ENCODE results near the gene EPS15. TPM values are rescaled to one million over a fixed set of nuclear protein-coding genes. Genes with fewer than 3 reads are reported as not detected.

EPS15 gene
- total and polyA plus RNA-seq, 9 donors: 21.6 to 35.7 (median 29.4) TPM

DNA sequence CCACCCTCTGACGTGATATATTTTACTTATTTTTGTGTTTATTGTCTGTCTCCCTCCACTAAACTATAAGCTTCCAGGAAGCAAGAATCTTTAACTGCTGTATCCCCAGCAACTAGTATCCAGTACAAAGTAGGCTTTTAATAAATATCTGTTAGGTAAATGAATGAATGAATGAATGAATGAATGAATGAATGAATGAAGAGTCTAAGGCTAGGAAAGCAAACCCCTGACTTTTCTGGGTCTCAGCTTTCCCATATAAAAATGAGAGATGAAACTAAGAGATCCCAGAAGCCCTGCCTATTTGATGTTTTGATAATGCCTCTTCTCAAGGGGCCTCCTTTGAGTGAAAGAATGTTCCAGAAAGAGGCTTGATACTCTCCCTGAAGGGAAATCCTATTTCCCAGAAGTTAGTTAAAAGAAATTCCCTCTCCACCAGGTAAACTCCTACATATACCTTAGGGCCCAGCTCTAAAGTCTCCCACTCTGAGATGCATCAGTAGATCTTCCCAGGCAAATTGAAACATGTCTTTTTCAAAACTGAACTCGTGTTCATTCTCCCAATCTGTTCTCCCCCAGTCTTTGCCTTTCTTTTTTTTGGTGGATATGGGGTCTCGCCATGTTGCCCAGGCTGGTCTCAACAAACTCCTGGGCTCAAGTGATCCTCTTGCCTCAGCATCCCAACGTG, 196.5 kb downstream of the EPS15 start:
- 81% methylated on average over 2 of the region's 4 CpGs for WGBS (ENCODE audit: insufficient coverage)
- peaks cover 3% of the 10 kb centered on the region for H3K27me3 ChIP-seq (ENCODE audit: control insufficient read depth, insufficient read depth, low read length)
- H3K36me3 ChIP-seq (ENCODE audit: control insufficient read depth, insufficient read depth, low read length): no peaks in the 10 kb centered on the region
- no peak for DNase-seq
- H3K4me3 ChIP-seq (ENCODE audit: low read length): no peak overlapping the region
- H3K4me1 ChIP-seq (ENCODE audit: control insufficient read depth, insufficient read depth, low read length): no peaks in the 10 kb centered on the region
- no peak overlapping the region for H3K27ac ChIP-seq (ENCODE audit: low read length)
- H3K9me3 ChIP-seq (replicated peaks; ENCODE audit: control insufficient read depth, low read depth, low read length): no peaks in the 10 kb centered on the region

DNA sequence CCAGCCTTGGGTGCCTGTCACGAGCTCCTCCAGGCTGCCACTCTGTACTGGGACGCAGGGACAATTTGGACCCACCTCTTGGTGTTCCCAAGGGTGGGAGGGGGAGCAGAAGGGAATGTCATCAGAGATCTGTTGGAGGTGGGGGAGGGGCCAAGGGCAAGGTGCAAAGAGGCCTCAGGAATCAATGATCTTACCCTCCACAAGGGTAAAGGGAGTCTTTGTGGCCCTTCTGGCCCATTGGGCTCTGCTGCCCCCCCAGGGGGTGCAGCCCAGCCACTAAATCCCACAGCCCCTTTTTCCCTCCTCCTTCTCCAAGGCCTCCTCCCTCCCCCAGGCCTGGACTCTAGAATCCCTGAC, 197.2 kb downstream of the EPS15 start:
- 100% methylated on average over 1 of the region's 2 CpGs for WGBS (ENCODE audit: insufficient coverage)

DNA sequence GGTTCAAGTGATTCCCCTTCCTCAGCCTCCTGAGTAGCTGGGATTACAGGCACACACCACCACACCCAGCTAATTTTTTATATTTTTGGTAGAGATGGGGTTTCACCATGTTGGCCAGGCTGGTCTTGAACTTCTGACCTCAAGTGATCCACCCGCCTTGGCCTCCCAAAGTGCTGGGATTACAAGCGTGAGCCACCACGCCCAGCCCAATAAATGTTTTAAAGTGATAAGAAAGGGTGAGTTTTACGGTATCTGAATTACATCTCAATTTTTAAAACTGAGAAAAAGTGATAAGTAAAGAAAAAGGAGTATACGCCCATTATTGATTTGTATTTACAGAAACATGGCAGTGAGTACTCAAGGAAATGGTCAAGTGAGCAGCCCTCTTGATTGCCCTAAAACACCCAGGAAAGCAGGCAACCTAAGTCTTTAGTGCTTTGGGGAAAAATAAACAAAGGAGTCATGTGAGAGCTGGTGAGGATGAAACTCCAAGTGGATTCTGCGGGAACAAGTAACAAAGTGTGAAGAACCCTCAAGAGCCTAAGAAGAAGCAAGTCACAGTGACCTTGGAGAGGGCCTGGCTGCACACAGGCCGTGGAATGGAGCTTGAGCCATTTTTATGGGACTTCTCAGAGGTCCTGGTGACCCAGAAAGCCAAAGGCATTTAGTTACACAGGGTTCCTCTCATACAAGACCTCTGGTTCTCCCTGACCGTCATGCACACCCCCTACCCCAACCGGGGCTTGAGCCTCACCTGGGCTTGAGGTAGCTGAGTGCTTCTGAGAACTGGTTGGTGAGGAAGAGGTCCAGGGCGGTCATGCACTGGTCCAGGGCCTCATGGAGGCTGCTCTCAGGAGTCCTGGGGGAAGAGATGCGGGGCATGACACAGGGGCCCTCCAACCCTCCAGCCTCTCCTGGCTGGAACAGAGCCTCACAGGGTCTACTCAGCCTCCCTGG, 197.8 kb downstream of the EPS15 start:
- no peak overlapping the region for H3K4me3 ChIP-seq (ENCODE audit: low read length)
- no peaks in the 10 kb centered on the region for H3K4me1 ChIP-seq (ENCODE audit: control insufficient read depth, insufficient read depth, low read length)
- no peak overlapping the region for H3K27ac ChIP-seq (ENCODE audit: low read length)
- H3K36me3 ChIP-seq (ENCODE audit: control insufficient read depth, insufficient read depth, low read length): no peaks in the 10 kb centered on the region
- no peak for DNase-seq
- no peaks in the 10 kb centered on the region for H3K27me3 ChIP-seq (ENCODE audit: control insufficient read depth, insufficient read depth, low read length)
- WGBS (ENCODE audit: insufficient coverage): 89% methylated on average over 6 of the region's 11 CpGs
- H3K9me3 ChIP-seq (replicated peaks; ENCODE audit: control insufficient read depth, low read depth, low read length): no peaks in the 10 kb centered on the region

More for the DNA sequence above, 197.2 kb downstream of the EPS15 start:
- peaks cover 3% of the 10 kb centered on the region for H3K27me3 ChIP-seq (ENCODE audit: control insufficient read depth, insufficient read depth, low read length)
- no peaks in the 10 kb centered on the region for H3K4me1 ChIP-seq (ENCODE audit: control insufficient read depth, insufficient read depth, low read length)
- no peak for DNase-seq
- no peak overlapping the region for H3K27ac ChIP-seq (ENCODE audit: low read length)
- H3K9me3 ChIP-seq (replicated peaks; ENCODE audit: control insufficient read depth, low read depth, low read length): no peaks in the 10 kb centered on the region
- H3K36me3 ChIP-seq (ENCODE audit: control insufficient read depth, insufficient read depth, low read length): no peaks in the 10 kb centered on the region
- no peak overlapping the region for H3K4me3 ChIP-seq (ENCODE audit: low read length)

DNA sequence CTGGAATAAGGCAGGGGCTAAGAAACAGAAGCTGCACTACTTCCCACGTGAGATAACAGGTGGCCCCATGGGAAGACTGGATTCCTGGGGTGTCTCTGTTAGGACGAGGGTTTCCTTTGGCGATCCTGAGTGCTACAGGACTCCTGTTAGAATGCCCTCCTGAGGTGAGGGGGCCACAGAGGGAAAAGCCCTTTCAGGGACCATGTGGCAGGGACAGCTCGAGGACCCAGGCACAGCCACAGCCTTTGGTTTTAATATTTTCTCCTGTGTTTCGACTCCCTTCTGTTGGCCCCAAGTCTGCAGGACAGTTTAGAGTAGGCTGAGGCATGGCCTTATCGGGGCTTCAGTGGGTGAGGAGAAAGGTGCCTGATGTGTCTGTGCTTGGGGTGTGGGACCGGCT, 201.3 kb downstream of the EPS15 start:
- H3K9me3 ChIP-seq (replicated peaks; ENCODE audit: control insufficient read depth, low read depth, low read length): no peaks in the 10 kb centered on the region
- no peaks in the 10 kb centered on the region for H3K4me1 ChIP-seq (ENCODE audit: control insufficient read depth, insufficient read depth, low read length)
- no peaks in the 10 kb centered on the region for H3K27me3 ChIP-seq (ENCODE audit: control insufficient read depth, insufficient read depth, low read length)
- H3K4me3 ChIP-seq (ENCODE audit: low read length): no peak overlapping the region
- no peaks in the 10 kb centered on the region for H3K36me3 ChIP-seq (ENCODE audit: control insufficient read depth, insufficient read depth, low read length)
- no peak overlapping the region for H3K27ac ChIP-seq (ENCODE audit: low read length)
- WGBS (ENCODE audit: insufficient coverage): 77% methylated on average over 4 of the region's 7 CpGs
- no peak for DNase-seq

DNA sequence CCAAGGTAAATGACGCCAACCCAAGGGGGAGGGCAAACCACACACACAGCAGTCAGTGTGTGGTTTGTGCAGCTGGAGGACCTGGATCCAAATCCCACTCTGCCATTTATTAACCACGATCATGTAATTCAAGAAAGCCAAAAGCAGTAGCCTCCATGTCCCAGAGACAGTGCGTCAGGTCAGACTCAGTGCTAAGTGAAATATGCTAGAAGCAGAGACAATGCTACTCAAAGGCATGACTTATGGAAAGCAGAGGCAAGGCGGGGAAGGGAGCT, 202.3 kb downstream of the EPS15 start:
- no peak for DNase-seq
- WGBS (ENCODE audit: insufficient coverage): 80% methylated on average over 2 of the region's 4 CpGs
- Histone ChIP-seq H3K36me3 (ENCODE audit: control insufficient read depth, insufficient read depth, low read length) (no peaks in the 10 kb centered on the region), H3K27ac (ENCODE audit: low read length) (no peak overlapping the region), H3K27me3 (ENCODE audit: control insufficient read depth, insufficient read depth, low read length) (no peaks in the 10 kb centered on the region), H3K4me3 (ENCODE audit: low read length) (no peak overlapping the region), H3K4me1 (ENCODE audit: control insufficient read depth, insufficient read depth, low read length) (no peaks in the 10 kb centered on the region), H3K9me3 (replicated peaks; ENCODE audit: control insufficient read depth, low read depth, low read length) (no peaks in the 10 kb centered on the region)

DNA sequence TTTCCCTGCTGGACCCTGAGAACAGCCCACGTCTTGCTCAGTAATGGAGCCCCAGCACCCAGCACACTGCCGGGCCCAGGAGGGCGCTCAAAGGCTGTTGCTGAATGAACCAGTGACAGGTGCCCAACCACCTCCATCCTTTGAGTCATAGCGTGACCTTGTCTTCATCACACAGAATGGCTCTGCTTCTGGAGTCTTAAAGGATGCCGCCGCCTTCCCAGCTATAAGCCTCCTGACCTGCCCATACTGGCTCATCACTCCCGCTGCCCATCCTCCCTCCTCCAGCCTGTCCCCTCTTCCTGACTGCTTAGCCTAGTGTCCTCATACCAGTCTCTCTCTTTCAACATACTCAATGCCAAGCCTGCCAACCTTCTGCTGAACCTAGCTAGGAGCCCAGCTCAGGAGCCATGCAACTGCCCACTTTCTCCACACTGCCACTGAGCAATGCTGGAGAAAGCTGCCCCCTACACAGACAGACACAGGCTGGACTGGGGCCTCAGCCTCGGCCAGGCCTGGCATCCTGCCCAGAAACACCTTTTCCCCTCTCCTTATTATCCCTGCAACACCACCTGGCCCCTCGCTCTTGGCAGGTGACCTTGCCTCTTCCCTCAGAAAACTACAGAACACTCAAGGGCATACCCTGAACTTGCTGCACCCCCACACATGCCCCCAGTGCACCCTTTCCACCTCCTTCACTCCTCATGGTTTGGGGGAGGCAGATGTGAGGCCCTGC, 202.8 kb downstream of the EPS15 start:
- Histone ChIP-seq H3K27ac (ENCODE audit: low read length) (no peak overlapping the region), H3K9me3 (replicated peaks; ENCODE audit: control insufficient read depth, low read depth, low read length) (no peaks in the 10 kb centered on the region), H3K4me1 (ENCODE audit: control insufficient read depth, insufficient read depth, low read length) (no peaks in the 10 kb centered on the region), H3K27me3 (ENCODE audit: control insufficient read depth, insufficient read depth, low read length) (no peaks in the 10 kb centered on the region), H3K4me3 (ENCODE audit: low read length) (no peak overlapping the region), H3K36me3 (ENCODE audit: control insufficient read depth, insufficient read depth, low read length) (no peaks in the 10 kb centered on the region)
- 78% methylated on average over 8 of the region's 9 CpGs for WGBS (ENCODE audit: insufficient coverage)
- DNase-seq: no peak

DNA sequence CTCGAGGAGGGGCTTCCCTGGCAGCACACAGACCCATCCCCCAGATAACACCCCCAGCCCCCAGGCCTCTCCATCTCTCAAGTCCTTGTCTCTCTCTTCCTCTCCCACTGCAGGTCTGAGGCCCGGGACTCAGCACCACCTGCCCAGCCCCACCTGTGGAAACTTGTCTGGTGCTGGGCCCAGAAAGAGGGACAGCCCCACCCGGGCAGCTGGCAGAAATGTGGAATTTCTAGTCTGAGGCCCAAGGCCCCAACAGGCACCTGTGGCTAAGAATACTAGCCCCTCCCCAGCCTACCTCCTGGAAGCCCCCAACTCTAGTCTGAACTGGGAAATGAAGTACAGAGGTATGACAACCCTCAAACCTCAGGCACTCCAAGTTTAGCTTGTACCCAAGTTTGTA, 204.1 kb downstream of the EPS15 start:
- no peak overlapping the region for H3K27ac ChIP-seq (ENCODE audit: low read length)
- H3K27me3 ChIP-seq (ENCODE audit: control insufficient read depth, insufficient read depth, low read length): no peaks in the 10 kb centered on the region
- H3K36me3 ChIP-seq (ENCODE audit: control insufficient read depth, insufficient read depth, low read length): no peaks in the 10 kb centered on the region
- H3K9me3 ChIP-seq (replicated peaks; ENCODE audit: control insufficient read depth, low read depth, low read length): no peaks in the 10 kb centered on the region
- 46% methylated on average over 2 of the region's 3 CpGs for WGBS (ENCODE audit: insufficient coverage)
- no peak overlapping the region for H3K4me3 ChIP-seq (ENCODE audit: low read length)
- no peak for DNase-seq
- H3K4me1 ChIP-seq (ENCODE audit: control insufficient read depth, insufficient read depth, low read length): no peaks in the 10 kb centered on the region

DNA sequence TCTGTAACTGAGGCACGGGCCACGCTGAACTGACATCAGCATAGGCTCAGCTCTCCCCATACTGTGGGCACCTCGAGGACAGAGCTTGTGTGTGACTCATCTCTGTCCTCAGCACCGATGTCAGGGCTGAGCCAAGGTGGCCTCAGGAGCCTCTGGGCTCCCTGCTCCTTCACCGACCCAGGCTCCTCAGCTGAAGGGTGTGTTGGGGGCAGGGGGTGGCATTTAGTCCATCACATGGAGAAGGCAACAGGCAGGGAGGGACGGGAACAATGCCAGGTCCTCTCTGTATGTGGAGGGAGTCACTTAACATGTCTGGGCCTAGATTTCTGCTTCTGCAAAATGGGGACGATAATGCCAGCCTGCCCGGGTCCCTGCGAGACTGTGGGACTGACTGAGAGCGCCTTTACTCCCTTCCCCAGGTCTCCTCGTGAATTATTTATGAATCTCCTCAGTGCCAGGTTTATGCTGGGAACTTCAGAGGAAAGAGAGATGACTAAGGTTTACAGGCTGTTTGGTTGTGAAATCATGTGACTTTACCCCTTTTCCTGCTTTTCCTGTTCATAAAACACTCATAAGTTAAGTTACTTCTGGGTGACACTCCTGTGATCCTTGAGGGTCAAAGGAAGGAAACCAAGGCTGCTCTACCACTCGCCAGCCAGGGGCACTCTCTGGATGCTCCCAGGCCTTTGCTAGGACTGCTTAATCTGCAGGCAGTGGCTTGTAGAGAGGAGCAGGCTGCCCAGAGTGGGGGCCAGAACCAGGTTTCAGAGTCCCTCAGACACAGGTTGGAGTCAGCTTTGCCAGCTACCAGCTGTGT, 204.9 kb downstream of the EPS15 start:
- WGBS (ENCODE audit: insufficient coverage): 83% methylated on average over 7 of the region's 12 CpGs
- Histone ChIP-seq H3K9me3 (replicated peaks; ENCODE audit: control insufficient read depth, low read depth, low read length) (no peaks in the 10 kb centered on the region), H3K27me3 (ENCODE audit: control insufficient read depth, insufficient read depth, low read length) (no peaks in the 10 kb centered on the region), H3K4me1 (ENCODE audit: control insufficient read depth, insufficient read depth, low read length) (no peaks in the 10 kb centered on the region), H3K4me3 (ENCODE audit: low read length) (no peak overlapping the region), H3K36me3 (ENCODE audit: control insufficient read depth, insufficient read depth, low read length) (no peaks in the 10 kb centered on the region), H3K27ac (ENCODE audit: low read length) (no peak overlapping the region)
- no peak for DNase-seq

DNA sequence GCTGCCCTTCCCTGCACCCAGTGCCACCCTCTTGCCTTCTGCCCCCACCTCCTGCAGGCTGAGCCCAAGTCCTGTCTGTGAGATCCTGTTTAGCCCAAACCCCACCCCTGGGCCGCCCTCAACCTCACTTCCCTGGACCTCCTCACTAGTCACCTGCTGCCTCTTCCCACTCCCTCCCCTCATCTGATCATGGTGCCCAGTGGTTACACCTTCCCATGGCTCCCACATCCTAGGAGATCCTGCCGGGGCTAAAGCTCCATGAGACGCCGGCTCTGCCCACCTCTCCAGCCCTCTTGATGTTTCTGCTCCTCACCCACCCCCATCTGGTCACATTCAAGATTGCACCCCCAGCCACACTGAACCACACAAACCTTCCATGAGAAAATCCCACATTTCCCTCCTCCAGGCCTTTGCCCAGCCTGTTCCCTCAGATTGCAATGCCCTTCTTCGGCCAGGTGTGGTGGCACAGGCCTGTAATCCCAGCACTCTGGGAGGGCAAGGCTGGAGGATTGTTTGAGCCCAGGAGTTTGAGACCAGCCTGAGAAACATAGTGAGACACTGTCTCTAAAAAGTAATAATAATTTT, 205.7 kb downstream of the EPS15 start:
- Histone ChIP-seq H3K36me3 (ENCODE audit: control insufficient read depth, insufficient read depth, low read length) (no peaks in the 10 kb centered on the region), H3K4me1 (ENCODE audit: control insufficient read depth, insufficient read depth, low read length) (no peaks in the 10 kb centered on the region), H3K9me3 (replicated peaks; ENCODE audit: control insufficient read depth, low read depth, low read length) (no peaks in the 10 kb centered on the region), H3K4me3 (ENCODE audit: low read length) (no peak overlapping the region), H3K27ac (ENCODE audit: low read length) (no peak overlapping the region), H3K27me3 (ENCODE audit: control insufficient read depth, insufficient read depth, low read length) (no peaks in the 10 kb centered on the region)
- 82% methylated on average over 4 of the region's 5 CpGs for WGBS (ENCODE audit: insufficient coverage)
- no peak for DNase-seq
